ENCODE data around the gene STK25.

The STK25 gene

DNA sequence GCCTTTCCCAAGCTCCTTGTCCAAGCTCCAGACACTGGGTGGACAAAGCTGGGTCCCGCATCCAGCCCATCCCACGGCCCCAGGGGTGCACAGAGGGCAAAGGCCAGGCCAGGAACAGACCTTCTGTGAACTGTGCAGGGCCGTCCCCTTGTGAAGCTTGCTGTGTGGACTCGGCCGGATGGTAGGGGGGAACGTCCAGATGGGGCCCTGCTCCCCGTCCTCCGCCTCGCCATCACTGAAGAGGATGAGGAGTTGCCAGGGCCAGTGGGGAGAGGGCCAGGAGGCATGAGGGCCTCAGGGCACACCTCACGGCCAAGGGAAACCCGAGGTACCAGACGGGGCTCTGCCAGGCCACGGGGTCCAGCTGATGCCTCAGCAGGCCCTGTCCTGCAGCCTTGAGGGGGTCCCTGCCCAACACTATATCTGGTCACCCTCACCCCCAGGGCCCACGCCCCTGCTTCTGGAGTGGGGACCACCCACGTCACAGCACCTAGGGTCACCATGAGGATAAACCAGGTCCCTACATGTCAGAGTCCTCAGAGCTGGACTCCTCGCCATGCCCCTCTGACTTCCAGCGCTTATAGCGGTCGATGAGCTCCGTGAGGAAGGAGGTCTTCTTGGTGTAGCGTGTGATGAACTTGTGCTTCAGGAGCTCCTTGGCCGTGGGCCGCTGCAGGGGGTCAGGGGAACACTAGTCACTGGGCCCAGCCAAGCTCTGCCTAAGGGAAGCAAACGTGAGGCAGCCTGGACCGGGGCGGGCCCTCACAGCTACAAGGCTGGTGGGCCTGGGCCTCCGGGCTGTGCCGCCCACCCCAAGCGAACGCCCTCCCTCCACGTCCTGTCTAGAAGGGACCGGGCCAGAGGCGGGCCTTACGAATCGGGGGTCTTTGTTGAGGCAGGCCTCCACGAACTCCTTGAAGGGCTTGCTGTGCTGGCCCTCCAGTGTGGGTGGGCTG is 10.0 kb downstream of the STK25 start:
- peaks cover 48% of the 10 kb centered on the region for H3K36me3 ChIP-seq (ENCODE audit: low read depth)

DNA sequence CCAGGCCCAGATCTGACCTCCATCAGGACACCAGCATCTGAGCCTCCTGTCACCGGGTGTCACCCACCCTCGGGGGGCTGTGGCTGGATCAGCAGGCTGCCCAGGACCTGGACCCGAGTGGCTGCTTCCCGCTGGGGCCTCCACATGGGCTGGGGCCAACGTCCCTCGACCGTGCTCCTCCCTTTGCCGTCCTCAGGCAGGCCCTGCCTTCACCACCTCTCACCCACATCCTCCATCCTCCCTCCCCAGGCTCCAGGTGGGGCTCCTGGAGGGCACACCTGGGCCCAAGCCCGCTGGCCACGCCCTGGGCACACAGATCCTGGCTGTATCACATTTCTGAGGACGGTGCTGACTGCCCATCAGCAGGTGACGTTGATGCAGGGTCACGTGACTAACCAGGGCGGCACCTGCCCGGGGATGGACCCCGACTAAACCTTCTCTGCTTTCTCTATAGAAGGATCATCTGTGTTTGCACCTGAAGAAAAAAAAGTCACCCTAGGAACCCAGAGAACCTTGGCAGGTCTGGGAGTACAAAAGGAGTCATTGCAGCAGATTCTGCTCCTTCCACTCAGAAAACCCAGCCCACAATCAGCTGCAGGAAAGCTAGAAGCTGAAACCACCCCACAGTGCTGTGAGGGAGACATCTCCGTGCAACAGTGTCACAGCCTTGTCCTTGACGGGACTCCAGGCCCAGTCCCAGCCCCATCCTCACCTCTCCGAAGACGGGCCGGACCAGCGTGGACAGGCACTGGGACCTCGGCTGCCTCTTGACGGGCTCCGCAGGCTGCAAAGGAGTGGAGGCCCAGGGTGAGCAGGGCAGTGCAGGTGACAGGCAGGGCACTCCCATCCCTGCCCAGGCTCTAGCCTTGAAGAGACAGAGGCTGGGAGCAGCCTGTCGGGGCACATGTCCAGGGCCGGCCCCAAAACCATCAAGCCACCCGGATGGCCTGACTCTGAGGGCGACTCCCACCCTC is 11.2 kb downstream of the STK25 start:
- no peaks in the 10 kb centered on the region for H3K27me3 ChIP-seq (ENCODE audit: insufficient read depth, poor library complexity, severe bottlenecking)
- H3K4me3 ChIP-seq (ENCODE audit: severe bottlenecking): no peak overlapping the region
- ATAC-seq (ENCODE audit: low read depth): no peak
- no peak overlapping the region for H3K27ac ChIP-seq (ENCODE audit: poor library complexity, severe bottlenecking)
- DNase-seq (ENCODE audit: low spot score): no peak
- no peaks in the 10 kb centered on the region for H3K9me3 ChIP-seq (ENCODE audit: severe bottlenecking)
- TF ChIP-seq, protein P1, sequence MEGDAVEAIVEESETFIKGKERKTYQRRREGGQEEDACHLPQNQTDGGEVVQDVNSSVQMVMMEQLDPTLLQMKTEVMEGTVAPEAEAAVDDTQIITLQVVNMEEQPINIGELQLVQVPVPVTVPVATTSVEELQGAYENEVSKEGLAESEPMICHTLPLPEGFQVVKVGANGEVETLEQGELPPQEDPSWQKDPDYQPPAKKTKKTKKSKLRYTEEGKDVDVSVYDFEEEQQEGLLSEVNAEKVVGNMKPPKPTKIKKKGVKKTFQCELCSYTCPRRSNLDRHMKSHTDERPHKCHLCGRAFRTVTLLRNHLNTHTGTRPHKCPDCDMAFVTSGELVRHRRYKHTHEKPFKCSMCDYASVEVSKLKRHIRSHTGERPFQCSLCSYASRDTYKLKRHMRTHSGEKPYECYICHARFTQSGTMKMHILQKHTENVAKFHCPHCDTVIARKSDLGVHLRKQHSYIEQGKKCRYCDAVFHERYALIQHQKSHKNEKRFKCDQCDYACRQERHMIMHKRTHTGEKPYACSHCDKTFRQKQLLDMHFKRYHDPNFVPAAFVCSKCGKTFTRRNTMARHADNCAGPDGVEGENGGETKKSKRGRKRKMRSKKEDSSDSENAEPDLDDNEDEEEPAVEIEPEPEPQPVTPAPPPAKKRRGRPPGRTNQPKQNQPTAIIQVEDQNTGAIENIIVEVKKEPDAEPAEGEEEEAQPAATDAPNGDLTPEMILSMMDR (IDR thresholded peaks at IDR 0.05; ENCODE audit: poor library complexity, severe bottlenecking): no peak
- H3K4me1 ChIP-seq (ENCODE audit: insufficient read depth, poor library complexity, severe bottlenecking): no peaks in the 10 kb centered on the region
- peaks cover 47% of the 10 kb centered on the region for H3K36me3 ChIP-seq (ENCODE audit: low read depth)

More for the DNA sequence above, 10.0 kb downstream of the STK25 start:
- H3K27me3 ChIP-seq (ENCODE audit: insufficient read depth, poor library complexity, severe bottlenecking): no peaks in the 10 kb centered on the region
- ATAC-seq (ENCODE audit: low read depth) (no peak), DNase-seq (ENCODE audit: low spot score) (no peak)
- no peaks in the 10 kb centered on the region for H3K9me3 ChIP-seq (ENCODE audit: severe bottlenecking)
- TF ChIP-seq, protein P1 (IDR thresholded peaks at IDR 0.05; ENCODE audit: poor library complexity, severe bottlenecking): no peak
- no peak overlapping the region for H3K4me3 ChIP-seq (ENCODE audit: severe bottlenecking)
- H3K4me1 ChIP-seq (ENCODE audit: insufficient read depth, poor library complexity, severe bottlenecking): no peaks in the 10 kb centered on the region
- H3K27ac ChIP-seq (ENCODE audit: poor library complexity, severe bottlenecking): no peak overlapping the region

DNA sequence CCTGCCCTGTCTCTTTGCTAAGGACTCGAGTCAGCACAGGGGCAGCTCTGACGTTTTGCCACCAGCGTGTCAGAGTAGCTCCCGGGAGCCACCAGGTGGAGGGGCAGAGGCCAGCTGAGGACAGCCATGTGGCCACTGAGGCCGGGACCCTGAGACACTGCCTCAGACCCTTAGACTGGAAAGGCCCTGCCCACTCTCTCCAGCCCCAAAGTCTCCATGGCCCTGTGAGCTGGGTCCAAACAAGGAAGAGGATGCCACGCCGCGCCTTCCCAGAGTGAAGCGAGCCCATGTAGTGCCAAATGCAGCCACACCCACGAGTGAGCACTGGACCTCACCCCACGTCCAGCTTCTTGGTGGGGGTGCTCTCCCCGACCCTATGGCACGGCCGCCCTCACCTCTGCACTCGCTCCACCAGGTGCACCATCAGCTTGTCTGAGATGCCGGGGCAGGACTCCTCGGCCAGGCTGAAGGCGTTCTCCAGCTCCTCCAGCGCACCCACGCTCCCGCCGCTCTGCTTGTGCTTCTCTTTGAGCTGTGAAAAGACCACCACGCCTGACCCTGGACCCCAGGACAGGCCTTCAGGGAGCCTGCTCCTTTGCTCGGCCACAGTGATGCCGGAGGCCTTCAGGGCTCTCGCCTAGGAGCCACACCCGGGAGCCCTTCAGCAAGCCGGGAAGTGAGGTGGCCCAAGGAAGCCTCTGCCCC is 12.2 kb downstream of the STK25 start:
- no peak overlapping the region for H3K27ac ChIP-seq (ENCODE audit: poor library complexity, severe bottlenecking)
- H3K27me3 ChIP-seq (ENCODE audit: insufficient read depth, poor library complexity, severe bottlenecking): no peaks in the 10 kb centered on the region
- ATAC-seq (ENCODE audit: low read depth) (no peak), DNase-seq (ENCODE audit: low spot score) (no peak)
- no peaks in the 10 kb centered on the region for H3K9me3 ChIP-seq (ENCODE audit: severe bottlenecking)
- no peaks in the 10 kb centered on the region for H3K4me1 ChIP-seq (ENCODE audit: insufficient read depth, poor library complexity, severe bottlenecking)
- H3K36me3 ChIP-seq (ENCODE audit: low read depth): peaks cover 38% of the 10 kb centered on the region
- TF ChIP-seq, protein P1 (IDR thresholded peaks at IDR 0.05; ENCODE audit: poor library complexity, severe bottlenecking): no peak
- H3K4me3 ChIP-seq (ENCODE audit: severe bottlenecking): no peak overlapping the region

DNA sequence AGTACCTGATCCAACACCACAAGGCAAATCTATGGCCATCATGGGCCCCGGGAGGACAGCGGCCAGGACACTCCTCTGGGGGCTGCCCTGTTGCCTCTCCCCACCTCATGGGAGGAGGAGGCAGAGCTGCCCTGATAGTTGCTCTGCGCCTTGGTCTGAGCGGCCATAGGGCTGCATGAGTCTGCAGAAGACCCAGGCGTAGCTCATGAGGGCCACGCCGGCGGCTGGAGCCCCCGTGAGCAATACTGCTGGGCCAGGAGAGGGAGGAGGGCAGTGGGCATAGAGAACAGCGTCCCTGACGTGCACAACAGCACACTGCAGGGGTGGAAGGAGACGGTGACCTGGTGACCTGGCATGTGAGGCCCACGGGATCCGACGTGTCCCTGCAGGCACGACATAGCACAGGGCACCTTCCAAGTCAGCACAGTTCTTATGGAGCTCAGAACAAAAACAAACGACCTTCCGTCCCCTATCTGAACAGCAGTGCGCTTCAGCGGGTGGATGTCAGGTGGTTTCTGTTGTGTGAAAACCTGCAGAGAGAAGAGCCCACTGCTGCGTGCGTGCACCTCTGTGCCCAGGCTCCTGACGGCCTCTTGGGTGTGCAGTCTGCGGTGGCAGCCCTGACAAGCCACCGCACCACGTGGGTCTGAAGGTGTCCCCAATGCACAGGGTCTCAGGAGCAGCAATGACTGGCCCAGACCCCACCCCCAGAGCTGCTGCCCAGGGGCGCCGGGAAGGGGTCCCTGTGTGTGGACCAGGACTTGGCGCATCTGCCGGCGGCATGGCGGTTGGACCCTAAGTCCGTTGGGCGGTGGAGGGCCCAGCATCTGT is 13.0 kb downstream of the STK25 start:
- no peak for ATAC-seq (ENCODE audit: low read depth)
- TF ChIP-seq, protein P1 (IDR thresholded peaks at IDR 0.05; ENCODE audit: poor library complexity, severe bottlenecking): no peak
- Histone ChIP-seq H3K27ac (ENCODE audit: poor library complexity, severe bottlenecking) (no peak overlapping the region), H3K9me3 (ENCODE audit: severe bottlenecking) (no peaks in the 10 kb centered on the region), H3K4me3 (ENCODE audit: severe bottlenecking) (no peak overlapping the region), H3K4me1 (ENCODE audit: insufficient read depth, poor library complexity, severe bottlenecking) (no peaks in the 10 kb centered on the region), H3K36me3 (ENCODE audit: low read depth) (peaks cover 33% of the 10 kb centered on the region), H3K27me3 (ENCODE audit: insufficient read depth, poor library complexity, severe bottlenecking) (no peaks in the 10 kb centered on the region)
- DNase-seq (ENCODE audit: low spot score): no peak

Data from RWPE2 (cell line).